ENCODE results near the gene SLC35E1. TPM values are rescaled to one million over a fixed set of nuclear protein-coding genes. Genes with fewer than 3 reads are reported as not detected.

SLC35E1 gene
- total RNA-seq, 1 donor from 2014 or later, result 70.0 TPM

GRCh38 chr19:16612636-16613035 lies 40.4 kb upstream of the SLC35E1 start:
- TF ChIP-seq CTCF (IDR thresholded peaks at IDR 0.05), result no peak
- Mint-ChIP-seq H3K27ac (ENCODE audit: unreplicated experiment) (peak overlapping the region; percentile 45), H3K4me1 (ENCODE audit: low read depth) (peaks cover 48% of the 10 kb centered on the region), H3K9me3 (ENCODE audit: low read depth) (no peaks in the 10 kb centered on the region), H3K27me3 (ENCODE audit: low read depth) (no peaks in the 10 kb centered on the region), H3K36me3 (ENCODE audit: low read depth) (no peaks in the 10 kb centered on the region), H3K4me3 (ENCODE audit: unreplicated experiment) (no peak overlapping the region)
- DNase-seq (ENCODE audit: low spot score), result no peak

GRCh38 chr19:16611121-16611520 lies 38.9 kb upstream of the SLC35E1 start:
- no peak overlapping the region for H3K27ac Mint-ChIP-seq (ENCODE audit: unreplicated experiment)
- no peaks in the 10 kb centered on the region for H3K36me3 Mint-ChIP-seq (ENCODE audit: low read depth)
- peaks cover 40% of the 10 kb centered on the region for H3K4me1 Mint-ChIP-seq (ENCODE audit: low read depth)
- DNase-seq (ENCODE audit: low spot score), result no peak
- no peak overlapping the region for H3K4me3 Mint-ChIP-seq (ENCODE audit: unreplicated experiment)
- no peaks in the 10 kb centered on the region for H3K27me3 Mint-ChIP-seq (ENCODE audit: low read depth)
- no peaks in the 10 kb centered on the region for H3K9me3 Mint-ChIP-seq (ENCODE audit: low read depth)
- TF ChIP-seq CTCF (IDR thresholded peaks at IDR 0.05), result no peak

- no peak for TF ChIP-seq CTCF (IDR thresholded peaks at IDR 0.05)
- Mint-ChIP-seq H3K27me3 (ENCODE audit: low read depth) (no peaks in the 10 kb centered on the region), H3K9me3 (ENCODE audit: low read depth) (no peaks in the 10 kb centered on the region), H3K4me1 (ENCODE audit: low read depth) (peaks cover 45% of the 10 kb centered on the region), H3K4me3 (ENCODE audit: unreplicated experiment) (no peak overlapping the region), H3K27ac (ENCODE audit: unreplicated experiment) (no peak overlapping the region), H3K36me3 (ENCODE audit: low read depth) (no peaks in the 10 kb centered on the region)
- DNase-seq (ENCODE audit: low spot score), result no peak
Observed at GRCh38 chr19:16609511-16610200, 37.4 kb upstream of the SLC35E1 start.

GRCh38 chr19:16608290-16608739 lies 36.1 kb upstream of the SLC35E1 start:
- Mint-ChIP-seq H3K36me3 (ENCODE audit: low read depth) (no peaks in the 10 kb centered on the region), H3K27ac (ENCODE audit: unreplicated experiment) (peak overlapping the region; percentile 0), H3K27me3 (ENCODE audit: low read depth) (no peaks in the 10 kb centered on the region), H3K9me3 (ENCODE audit: low read depth) (no peaks in the 10 kb centered on the region), H3K4me1 (ENCODE audit: low read depth) (peaks cover 48% of the 10 kb centered on the region), H3K4me3 (ENCODE audit: unreplicated experiment) (no peak overlapping the region)
- TF ChIP-seq CTCF (IDR thresholded peaks at IDR 0.05), result no peak
- no peak for DNase-seq (ENCODE audit: low spot score)

GRCh38 chr19:16607819-16608218 lies 35.6 kb upstream of the SLC35E1 start:
- Mint-ChIP-seq H3K27me3 (ENCODE audit: low read depth) (no peaks in the 10 kb centered on the region), H3K36me3 (ENCODE audit: low read depth) (no peaks in the 10 kb centered on the region), H3K9me3 (ENCODE audit: low read depth) (no peaks in the 10 kb centered on the region), H3K4me1 (ENCODE audit: low read depth) (peaks cover 44% of the 10 kb centered on the region), H3K4me3 (ENCODE audit: unreplicated experiment) (no peak overlapping the region), H3K27ac (ENCODE audit: unreplicated experiment) (no peak overlapping the region)
- no peak for DNase-seq (ENCODE audit: low spot score)
- no peak for TF ChIP-seq CTCF (IDR thresholded peaks at IDR 0.05)

All from chondrocyte (in vitro differentiated cells).